NCI-H128 (cell line): ENCODE results near the gene HAVCR2.
"Not testable (repeated sequence)": the region's sequence is repeated elsewhere in the genome, so short reads cannot be mapped to it uniquely, and the experiment has no call there.

Experiments
- DNase-seq: peaks from one replicate; lab custom pipeline; 2025; ENCODE audit not compliant: unreplicated experiment; lab: John Stamatoyannopoulos, UW

The HAVCR2 gene

DNA sequence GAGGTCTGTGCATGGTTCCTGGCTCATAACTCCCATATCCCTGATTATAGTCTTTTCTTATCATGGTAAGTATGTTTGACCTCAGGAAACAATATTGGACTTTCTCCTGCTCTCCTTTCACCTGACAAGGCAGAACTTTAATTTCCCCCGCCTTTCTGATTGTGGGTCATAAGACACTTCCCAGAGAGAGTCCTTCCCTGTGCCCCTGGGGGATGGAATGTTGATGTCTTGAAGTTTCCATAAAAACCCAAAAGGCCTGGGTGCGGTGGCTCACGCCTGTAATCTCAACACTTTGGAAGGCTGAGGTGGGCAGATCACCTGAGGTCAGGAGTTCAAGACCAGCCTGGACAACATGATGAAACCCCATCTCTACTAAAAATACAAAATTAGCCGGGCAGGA, 61.8 kb downstream of the HAVCR2 start:
- not testable (repeated sequence) for DNase-seq

DNA sequence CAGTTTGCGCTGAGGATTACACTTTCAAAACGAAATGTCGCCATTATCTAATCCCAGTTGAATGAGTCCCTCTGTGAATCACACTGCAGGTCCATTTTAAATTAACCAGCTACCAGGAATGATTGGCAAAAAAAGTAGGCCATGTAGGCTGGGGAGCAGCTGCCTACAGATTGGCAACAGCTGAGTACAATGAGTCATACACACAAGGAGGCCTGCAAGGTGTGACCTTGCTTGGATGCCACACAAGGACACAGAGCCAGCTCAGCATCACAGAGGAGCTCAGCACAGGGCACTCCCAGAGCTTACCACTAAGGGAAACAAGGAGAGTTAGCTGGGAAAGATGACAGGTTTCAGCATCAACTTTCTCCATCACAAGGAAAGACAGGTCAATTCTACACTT, 62.8 kb downstream of the HAVCR2 start:
- DNase-seq: no peak

GRCh38 chr5:157045601-157046000, 63.2 kb downstream of the HAVCR2 start:
- DNase-seq: no peak

GRCh38 chr5:157038568-157039187, 70.2 kb downstream of the HAVCR2 start:
- DNase-seq: no peak
